ENCODE data around the gene TMEM181.
"Not testable (repeated sequence)": the region's sequence is repeated elsewhere in the genome, so short reads cannot be mapped to it uniquely, and the experiment has no call there.

The TMEM181 gene

DNA sequence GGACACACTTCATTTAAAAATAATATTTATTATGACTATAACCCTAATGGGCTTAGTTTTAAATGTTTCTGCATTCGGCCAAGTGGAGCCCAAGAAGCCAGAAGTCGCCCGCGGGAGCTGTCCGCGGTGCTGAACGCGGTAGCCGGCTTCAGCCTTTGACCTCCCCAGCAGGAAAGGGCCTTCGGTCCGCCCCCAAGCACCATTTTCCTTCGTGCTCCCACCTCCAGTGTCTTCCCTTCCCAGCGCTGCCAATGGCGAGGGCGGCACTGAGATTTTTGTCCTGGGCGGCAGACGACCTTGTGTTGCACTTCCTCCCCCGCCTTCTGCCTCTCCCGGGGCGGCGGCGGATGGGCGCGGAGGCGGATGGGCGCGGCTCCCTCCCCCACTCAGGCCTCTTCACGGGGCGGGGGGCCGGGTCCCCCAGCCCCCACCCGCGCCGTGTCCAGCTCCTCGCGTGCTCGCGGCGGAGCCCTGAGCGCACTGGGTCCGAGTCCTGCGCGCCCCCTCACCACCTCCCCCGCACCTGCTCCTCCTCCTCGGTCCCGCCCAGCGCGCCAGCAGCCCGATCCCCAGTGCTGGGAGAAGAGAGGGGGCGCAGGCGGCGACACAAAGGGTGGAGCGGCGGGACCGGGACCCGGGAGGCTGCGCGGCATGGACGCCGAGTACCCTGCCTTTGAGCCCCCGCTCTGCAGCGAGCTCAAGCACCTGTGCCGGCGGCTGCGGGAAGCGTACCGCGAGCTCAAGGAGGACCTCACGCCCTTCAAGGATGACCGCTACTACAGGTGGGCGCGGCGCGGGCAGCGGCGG, 23.6 kb upstream of the TMEM181 start:
- DNase-seq (ENCODE audit: extremely low spot score, insufficient read length, low read depth) (peak; percentile 51), FAIRE-seq (peak; percentile 41)

DNA sequence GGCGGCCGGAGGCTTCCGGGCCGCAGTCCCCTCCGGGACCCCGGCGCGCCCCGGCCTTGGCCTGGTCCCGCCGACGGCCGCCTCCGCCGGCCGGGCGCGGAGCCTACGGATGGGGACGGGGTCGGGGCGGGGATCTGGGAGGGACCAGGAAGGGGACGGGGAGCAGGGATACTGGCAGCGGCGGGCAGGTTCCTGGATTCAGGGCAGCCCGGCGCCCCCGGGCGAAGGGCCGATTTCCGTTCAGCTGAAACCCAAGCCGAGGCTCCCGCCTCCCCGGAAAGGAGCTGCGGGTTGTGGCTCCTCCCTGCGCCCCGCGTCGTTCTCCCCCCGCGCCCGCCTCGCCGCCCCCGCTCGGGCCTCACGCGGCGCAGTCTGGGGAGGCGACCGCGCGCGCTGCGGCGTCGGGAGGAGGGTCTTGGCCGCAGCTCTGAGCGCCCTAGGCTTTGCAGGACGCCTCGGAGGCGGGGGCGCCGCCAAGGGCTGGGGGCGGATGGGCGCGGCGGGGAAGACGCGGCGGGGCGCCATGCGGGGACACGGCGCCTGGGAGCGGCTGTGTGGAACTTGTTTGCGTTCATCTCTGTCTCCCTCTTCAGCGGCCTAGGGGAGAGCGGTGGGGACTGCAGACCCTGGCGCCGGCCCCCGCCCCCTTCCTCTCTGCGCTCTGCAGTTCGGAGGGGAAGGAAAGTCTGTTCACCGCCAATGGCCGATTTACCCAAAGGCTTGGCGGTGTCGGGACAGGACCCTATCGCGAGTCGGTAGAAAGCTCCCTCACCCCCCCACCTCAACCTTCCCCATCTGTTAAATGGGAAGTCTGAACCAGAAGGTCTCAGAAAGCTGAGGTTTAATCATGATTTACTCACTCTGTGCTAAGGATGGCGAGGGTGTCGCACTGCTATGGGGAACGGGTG, 22.7 kb upstream of the TMEM181 start:
- DNase-seq (ENCODE audit: extremely low spot score, insufficient read length, low read depth) = no peak
- no peak for FAIRE-seq

DNA sequence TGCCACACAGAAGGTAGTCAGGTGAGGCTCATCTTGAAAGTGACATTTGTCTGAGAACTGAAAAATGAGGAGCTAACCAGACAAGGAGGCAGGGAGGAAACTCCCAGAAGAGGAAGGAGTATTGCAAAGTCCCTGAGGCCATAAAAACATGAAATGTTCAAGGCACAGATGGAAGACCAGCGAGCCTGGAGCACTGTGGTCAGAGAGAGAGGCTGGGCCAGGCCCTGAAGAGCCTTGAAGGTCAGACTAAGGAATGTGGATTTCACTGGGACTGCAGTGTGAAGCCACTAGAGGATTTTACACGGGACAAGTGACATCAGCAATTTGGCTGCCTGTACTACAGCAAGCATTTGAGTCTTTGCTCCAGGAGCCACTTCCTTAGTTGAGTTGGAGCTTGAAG, 21.1 kb upstream of the TMEM181 start:
- no peak for FAIRE-seq

DNA sequence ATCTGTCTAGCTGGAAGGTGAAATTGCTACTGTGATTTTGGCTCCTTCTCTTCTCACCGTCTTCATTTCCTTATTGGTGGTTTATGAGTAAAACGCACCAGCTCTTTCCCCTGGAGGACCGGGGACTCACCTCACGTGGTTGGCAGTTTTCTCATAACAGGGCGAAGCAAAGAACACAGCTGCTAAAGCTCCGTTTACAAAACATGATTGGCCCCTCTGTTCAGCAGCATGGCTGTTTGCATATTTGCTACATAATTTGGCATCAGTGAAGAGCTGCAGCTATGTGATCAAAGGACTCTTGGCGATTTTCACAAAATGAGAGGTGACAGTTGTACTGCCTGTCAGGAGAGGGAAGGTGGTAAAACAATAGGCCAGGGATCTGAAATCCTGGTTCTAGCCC, 20.5 kb upstream of the TMEM181 start:
- DNase-seq (ENCODE audit: extremely low spot score, insufficient read length, low read depth) = no peak
- no peak for FAIRE-seq

More for the DNA sequence above, 21.1 kb upstream of the TMEM181 start:
- no peak for DNase-seq (ENCODE audit: extremely low spot score, insufficient read length, low read depth)

DNA sequence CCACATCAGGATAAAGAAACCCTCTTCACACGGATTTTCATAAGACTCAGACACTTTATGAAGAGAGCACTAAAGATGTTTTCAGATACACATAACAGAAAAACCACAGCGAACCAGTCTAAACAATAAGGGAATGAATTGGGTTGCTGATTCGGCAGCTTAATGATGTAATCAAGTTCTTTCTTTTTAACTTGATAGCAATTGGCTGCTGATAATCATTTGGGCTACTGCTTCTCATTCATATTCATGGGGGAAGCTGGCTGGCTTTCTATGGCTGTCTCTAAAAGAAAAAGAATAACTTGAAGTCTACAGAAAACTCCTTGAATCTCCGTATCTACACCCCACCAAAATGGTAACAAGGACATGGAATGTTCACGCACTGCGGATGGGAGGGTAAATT, 20.0 kb upstream of the TMEM181 start:
- no peak for FAIRE-seq
- DNase-seq (ENCODE audit: extremely low spot score, insufficient read length, low read depth) = no peak

DNA sequence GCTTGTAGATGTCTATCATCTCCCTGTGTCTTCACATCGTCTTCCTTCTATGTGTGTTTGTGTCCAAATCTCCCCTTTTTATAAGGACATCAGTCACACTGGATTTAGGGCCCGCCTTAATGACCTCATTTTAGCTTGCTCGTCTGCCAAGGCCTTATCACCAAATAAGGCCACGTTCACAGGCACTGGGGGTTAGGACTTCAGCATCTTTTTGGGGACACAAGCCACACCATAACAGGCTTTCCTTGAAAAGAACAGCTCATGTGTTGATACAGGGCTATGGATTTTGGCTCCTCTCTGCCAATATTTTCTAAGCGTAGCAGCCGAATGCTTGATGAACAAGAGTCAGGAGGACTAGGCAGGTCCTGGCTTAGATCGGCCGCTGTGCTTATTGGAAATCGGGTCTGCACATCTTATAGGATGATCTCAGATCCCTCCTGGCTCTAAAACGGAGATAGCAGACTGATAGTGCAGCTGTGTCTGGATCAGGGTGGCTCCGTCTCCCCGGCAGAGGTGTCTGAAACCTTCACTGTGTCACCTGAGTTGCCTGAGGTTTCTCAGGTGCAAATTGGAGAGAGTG, 16.2 kb upstream of the TMEM181 start:
- FAIRE-seq = no peak
- DNase-seq (ENCODE audit: extremely low spot score, insufficient read length, low read depth) = no peak

DNA sequence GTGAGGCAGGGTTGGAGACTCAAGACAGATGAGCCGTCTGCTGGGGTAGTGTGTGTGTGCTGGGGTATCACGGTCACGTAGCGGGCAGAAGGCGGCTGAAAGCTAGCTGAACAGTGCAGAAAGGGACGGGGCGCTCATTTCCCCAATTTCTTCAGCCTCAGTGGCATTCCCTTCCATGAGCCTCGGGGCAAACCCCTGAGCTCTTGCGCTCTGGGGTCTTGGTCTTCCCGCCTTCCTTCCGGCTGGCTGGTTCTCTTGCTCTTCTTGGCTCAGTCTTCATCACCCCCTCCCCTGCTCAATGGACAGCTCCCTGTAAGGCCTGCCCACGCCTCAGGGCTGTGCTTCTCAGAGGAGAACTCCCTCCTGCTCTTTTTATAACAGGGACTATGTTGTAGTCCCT, 15.5 kb upstream of the TMEM181 start:
- FAIRE-seq (no peak), DNase-seq (ENCODE audit: extremely low spot score, insufficient read length, low read depth) (no peak)

DNA sequence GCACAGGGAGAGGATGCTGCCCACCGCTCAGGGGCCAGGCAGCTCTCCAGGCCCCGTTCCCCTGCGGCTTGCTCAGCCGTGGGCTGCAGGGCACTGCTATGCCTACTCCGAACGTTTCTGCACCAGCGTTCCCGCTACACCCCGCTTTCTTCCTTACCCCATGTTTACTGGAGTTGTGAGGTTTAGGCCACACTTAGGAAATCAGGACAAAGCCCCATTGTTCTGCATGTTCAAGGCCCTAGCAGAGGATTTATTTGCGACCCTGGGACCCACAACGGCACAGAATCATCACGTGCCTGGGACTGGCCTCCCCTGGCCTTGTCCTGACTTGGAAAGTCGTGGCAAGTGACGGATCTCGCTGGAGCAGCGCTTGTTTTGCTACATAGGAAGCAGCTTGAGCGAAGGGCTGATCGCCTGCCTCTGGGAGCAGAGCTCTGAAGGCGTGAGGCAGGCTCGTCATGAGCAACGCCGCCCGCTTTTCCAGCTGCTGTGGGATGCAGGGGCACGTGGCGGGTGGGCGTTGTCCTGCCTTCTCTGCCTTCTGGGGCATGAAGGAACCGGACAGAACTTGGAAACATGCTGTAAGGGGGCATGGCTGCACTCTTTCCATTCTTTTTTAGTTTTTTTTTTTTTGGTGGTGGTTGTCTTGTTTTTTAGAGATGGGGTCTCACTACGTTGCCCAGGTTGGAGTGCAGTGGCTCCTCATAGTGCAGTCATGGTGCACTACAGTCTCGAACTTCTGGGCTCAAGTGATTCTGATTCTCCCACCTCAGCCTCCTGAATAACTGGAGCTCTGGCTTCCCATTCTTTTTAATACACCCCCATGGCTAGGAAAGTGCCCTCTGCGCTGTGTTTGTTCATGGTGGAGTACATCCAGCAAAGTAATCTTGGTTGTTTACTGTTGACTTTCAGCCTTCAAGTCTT, 14.6 kb upstream of the TMEM181 start:
- DNase-seq (ENCODE audit: extremely low spot score, insufficient read length, low read depth) (no peak), FAIRE-seq (no peak)

DNA sequence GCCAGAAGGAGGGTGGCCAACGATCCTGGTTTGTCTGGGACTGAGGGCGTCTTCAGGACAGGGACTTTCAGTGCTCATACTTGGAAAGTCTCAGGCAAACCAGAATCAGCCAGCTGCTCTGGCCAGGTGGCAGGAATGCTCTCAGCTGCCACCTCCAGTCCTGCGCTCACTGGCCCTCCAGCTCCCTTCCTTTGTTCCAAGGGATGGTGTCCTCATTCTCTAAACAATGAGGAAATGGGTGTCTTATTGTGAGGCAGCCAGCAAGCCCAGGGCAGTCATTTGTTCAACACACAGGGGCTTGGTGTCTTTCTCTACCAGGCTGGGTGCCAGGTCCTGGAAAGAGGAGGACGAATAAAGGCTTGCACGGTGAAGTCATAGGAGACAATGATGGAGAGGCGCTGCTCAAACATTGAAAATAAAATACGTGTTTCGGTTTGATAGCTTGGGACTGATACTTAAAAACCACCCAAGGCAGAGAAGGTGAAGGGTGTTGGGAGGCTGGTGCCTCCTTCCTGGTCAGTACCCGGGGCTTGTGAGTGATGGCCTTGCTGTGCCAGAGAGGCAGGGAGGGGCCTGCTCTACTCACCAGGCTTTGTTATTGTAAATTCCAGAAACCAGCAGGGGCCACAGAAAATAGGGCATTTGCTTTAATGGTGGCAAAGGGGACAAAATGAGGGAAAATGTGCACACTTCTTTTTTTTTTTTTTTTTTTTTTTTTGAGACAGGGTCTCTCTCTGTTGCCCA, 11.3 kb upstream of the TMEM181 start:
- FAIRE-seq (no peak), DNase-seq (ENCODE audit: extremely low spot score, insufficient read length, low read depth) (no peak)

DNA sequence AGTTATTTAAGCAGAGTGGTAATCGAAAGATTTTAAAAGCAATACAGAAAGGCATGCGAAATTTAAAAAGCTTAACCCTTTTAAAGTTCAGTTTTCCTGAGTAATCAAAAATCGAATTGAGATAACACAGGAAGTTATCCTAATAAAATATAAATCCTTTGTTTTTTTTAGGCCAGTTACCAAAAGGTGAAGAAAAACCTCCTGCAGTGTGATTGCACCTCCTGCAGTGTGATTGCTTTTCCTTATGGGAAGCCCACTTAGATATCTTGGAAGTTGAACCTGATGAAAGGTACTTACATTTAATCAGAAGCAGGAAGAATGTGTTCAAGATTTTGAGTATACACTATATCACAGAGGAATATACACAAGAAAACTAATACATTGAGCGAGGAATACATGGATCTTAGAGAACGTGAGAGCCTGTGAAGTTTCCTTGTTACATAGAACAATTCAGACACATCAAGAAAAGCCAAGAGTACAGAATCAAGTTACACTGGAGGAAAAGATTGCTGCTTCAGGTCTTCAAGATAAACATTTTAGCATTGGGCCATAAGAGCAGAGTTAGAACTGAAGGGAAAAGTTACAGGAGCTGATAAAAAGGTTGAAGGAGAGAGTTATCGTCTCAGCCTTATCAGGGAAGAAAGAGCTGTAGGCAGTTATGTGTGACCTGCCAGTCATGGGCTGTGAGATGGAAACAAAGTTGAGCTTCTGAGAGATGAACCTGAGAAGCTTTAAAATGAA, 7.7 kb upstream of the TMEM181 start:
- FAIRE-seq = no peak
- DNase-seq (ENCODE audit: extremely low spot score, insufficient read length, low read depth) = no peak

DNA sequence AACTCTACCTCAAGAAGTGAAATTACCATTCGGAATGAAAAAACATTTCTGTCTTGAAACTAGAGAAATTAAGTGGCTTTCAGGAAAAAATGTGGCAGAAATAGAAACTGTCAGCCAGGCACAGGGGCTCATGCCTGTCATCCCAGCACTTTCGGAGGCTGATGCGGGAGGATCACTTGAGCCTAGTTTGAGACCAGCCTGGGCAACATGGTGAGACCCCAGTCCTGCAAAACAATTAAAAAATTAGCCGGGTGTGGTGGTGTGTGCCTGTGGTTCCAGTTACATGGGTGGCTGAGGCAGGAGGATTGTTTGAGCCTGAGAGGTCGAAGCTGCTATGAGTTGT, 7.1 kb upstream of the TMEM181 start:
- DNase-seq (ENCODE audit: extremely low spot score, insufficient read length, low read depth) = no peak

DNA sequence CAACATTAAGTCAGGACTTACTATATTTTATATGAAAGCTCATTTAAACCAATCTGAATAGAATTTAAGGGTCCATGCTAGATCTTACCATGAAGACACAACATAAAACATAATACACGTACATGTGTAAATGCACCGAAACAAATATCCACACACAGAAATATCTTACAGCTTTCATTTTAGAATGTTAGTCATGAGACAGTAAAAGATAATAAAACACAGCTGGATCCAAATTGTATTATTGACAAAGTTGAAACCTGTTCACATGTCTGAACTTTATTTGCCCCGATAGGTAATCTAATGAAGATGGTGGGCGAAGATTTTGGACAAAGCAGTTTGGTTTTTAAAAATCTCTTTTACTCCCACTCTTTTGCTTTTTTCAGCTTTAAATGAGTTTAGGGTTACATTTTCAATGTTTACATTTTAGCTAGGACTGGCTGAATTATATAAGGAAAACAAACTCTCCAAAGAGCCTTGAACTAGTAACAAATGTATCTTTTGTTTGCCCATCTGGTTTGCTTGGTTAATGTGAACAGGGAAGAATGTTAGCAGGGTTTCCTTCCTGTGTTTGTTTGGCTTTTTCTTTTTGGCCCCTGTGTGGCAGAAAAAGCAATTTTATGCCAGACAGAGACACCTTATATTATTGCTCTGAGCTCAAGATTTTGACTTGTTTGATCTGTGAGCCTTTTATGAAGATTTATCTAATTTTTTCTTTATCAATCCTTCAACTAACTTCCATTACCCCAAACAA, 5.1 kb upstream of the TMEM181 start:
- DNase-seq (ENCODE audit: extremely low spot score, insufficient read length, low read depth) = no peak
- FAIRE-seq = no peak

More for the DNA sequence above, 7.1 kb upstream of the TMEM181 start:
- no peak for FAIRE-seq

DNA sequence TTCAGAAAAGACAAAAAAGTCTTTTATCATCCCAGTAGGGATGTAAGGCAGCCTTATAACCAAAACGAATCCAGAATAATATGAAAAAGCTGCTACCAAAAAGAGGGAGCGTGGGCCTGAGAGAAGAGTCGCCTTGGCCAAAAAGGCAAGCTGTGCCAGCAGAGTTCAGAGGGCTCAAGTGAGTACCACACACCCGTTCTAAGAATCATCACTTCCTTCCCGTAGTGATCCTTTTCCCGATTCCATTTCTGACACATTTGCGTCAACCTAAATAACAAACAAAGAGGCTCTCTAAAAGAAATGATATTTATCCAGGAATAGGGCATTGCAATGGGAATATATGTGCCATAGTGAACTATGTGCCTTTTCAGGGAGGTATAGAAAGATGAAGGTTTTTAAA, 3.8 kb upstream of the TMEM181 start:
- FAIRE-seq (no peak), DNase-seq (ENCODE audit: extremely low spot score, insufficient read length, low read depth) (no peak)

DNA sequence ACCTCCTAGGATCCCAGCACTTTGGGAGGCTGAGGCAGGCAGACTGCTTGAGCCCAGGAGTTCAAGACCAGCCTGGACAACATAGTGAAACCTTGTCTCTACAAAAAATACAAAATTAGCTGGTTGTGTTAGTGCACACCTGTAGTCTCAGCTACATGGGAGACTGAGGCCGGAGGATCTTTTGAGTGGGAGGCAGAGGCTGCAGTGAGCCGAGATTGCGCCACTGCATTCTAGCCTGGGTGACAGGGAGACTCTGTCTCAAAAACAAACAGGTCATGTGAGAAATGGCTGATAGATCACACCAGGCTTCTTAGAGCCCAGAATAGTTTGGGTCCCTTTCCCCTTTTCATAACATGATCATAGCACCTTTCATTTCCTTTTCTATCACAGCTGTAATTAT, 2.8 kb upstream of the TMEM181 start:
- FAIRE-seq; DNase-seq (ENCODE audit: extremely low spot score, insufficient read length, low read depth): not testable (repeated sequence)

DNA sequence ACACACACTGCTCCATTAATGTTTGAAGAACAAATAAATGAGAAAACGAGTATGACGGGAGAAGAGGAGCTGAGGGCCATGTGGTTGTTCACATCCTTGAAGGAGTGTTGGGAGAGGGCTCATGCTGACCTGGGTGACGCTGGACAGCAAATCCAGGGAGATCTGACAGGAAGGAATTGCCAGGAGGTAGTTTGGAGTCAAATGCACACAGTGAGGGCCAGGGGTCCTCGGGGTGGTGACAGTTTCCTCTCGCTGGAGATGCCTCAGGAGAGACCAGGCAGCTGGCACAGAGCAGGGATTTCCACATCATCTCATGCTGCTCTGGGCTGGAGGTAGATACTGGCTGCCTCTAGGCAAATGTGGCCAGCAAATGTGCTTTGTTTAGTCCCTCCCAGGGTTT, 2.0 kb upstream of the TMEM181 start:
- FAIRE-seq (no peak), DNase-seq (ENCODE audit: extremely low spot score, insufficient read length, low read depth) (no peak)

DNA sequence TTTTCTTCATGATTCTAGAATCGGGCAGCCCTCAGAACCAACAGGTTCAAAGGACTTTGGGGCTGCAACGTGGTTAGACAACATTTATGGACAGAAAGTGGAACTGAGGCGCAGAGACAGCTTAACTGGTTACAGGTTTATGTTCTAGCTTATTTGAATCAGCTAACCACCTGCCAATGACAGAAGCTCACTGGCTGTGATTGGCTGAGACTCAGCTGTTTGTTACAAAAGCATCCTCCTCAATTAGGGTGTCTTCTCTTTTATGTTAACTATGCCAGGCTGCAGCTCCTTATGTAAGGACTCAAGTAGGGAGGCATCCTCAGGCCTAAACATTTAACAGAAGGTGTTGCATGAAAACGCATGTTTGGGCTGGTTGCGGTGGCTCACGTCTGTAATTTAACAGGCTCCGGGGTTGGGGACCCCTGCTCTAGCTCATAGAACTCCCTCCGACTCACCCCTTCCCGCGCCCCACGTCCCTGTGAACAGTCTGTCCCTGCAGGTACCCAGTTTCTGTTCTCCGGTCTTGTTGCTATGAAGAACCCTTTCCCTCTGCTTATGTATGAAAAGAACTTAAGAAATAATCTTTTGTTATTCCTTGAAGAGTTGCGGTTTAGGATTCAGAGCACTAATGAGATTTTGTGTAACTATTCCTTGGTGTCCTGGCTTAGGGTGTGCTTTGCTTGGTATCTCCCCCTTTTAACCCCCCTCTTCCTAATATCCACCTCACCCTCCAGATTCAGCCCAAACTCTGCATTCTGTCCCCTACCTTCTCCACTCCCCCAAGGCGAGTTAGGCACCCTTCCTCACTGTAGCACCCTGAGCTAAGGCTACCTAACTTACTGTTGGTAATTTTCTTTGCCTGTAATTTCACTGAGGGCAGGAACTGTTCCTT, 1.2 kb upstream of the TMEM181 start:
- DNase-seq (ENCODE audit: extremely low spot score, insufficient read length, low read depth) (no peak), FAIRE-seq (no peak)

DNA sequence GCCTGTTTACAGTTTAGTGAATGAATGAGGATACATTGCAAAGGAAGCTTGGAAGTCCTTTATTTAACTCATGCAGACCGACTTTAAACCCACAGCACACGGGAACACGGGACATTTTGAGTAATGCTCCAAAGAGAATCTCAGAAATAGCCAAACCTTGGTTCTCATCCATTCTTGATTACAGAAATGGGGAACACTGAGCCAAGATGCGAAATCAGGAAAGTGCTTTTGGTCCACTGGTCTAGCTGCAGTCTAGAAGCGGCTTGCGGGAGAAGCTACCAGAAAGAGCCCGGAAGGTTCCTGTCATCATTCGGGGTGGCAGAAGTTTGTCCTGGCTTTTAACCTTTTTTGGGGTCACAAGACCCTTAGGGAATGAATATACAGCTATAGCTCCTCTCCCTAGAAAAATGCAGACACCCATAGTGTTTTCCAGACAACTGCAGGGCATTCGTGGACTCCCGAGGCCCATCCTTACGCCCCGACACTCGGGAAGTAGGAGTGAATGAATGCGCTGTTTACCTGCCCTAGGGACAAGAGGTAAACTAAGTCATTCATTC, 475 bp upstream of the TMEM181 start:
- DNase-seq (ENCODE audit: extremely low spot score, insufficient read length, low read depth) (no peak), FAIRE-seq (no peak)

All from GM18507 (cell line).